Measurements from ENCODE around the gene IFNL1. TPM values are rescaled to one million over a fixed set of nuclear protein-coding genes. Genes with fewer than 3 reads are reported as not detected.
"Not testable (repeated sequence)": the region's sequence is repeated elsewhere in the genome, so short reads cannot be mapped to it uniquely, and the experiment has no call there.

IFNL1 gene
- polyA plus RNA-seq, 1 donor, result not detected

- no peak for DNase-seq
Measured at GRCh38 chr19:39308531-39309304, 12.5 kb downstream of the IFNL1 start.

- DNase-seq, result not testable (repeated sequence)
Measured at GRCh38 chr19:39309305-39309670, 13.1 kb downstream of the IFNL1 start.

GRCh38 chr19:39310558-39311311 is 14.5 kb downstream of the IFNL1 start:
- no peak for DNase-seq

DNA sequence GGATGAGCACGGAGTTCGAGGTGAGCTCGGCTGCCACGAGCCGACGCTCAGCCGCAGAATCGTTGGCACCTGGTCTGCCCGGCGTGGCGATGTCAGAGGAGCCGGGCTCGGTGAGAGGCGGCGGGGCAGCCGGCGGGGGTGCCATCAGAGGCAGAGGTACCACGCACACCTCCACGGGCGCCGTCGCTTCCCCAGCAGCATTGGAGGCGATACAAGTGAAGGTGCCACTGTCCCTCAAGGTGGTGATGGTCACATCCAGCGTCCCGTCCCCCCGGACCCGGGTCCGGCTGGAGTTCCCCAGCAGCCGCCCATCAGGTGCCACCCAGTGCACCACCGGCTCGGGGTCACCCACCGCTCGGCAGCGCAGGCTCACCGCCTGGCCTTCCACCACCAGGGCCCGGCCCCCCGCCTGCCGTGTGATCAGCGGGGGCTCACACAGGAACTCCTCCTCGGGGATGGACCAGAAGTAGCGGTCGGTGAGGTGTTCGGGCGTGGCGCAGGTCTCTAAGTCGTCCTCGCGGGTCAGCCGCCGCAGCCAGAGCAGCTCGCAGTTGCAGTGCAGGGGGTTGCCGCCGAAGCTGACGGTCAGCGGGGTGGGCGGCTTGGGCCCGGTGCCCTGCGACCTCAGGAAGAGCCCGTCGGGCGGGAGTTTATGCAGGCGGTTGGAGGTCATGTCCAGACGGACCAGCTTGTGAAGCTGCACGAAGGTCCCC is 18.0 kb downstream of the IFNL1 start:
- DNase-seq, result no peak

DNA sequence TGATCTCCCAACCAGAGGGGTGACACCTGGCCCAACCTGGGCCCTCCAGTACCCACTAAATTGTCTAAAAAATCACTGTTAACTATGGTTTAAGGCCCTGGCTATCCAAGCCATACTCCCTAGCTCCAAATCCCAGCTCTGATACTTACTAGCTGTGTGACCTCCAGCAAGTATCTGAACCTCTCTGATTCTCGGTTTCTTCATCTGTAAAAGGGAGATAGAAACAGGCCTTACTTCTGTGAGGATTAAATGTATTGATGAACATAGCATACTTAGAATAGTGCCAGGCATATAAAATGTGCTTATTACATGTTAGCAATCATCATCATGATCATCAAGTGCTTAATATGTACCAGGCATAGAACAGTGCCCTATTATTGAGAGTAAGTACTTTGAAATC is 19.7 kb downstream of the IFNL1 start:
- no peak for DNase-seq

DNA sequence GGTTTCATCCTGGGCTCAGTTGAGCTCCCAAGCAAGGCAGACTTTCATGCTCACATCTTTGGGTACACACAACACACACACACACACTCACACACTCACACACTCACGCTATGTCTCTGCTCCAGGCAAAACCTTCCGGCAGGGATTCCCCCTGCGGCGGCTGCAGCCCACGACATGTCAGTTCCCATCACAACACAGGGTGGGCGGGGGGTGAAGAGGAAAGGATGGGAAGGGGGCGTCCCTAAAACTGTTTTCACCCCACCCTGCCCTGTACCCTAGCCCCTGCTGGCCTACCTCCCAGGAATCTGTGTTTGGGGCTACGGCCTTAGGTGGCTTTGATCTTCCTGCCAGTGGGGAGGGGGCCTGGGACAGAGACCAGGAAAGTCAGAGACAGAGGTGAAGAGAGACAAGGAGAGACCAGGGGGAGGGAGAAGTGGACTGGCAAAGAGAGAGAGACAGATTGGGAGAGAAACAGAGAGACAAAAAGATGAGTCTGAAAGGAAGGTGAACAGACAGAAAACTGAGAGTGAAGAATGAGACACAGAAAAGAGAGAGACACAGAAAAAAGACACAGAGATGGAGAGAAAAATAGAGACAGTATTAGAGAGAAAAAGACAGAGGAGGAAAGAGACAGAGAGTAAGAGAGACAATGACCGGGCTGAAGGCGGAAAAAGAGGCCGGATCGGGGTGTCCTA is 20.6 kb downstream of the IFNL1 start:
- DNase-seq, result no peak

DNA sequence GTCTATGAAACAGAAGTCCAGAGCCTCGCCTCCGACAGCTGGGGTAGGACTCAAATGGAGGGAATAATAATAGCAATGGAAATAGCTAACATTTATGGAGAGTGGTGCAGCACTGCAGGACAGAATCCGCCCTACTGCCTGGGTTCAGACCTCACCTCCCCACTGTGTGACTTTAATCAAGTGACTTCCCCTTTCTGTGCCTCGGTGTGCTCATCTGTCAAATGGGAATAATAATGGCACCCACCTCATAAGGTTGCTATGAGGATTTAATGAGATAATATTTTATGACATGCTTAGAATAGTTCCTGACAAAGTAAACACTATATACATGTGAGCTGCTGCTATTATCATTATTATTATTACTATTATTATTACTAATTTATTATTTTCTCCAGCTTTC is 21.3 kb downstream of the IFNL1 start:
- no peak for DNase-seq

DNA sequence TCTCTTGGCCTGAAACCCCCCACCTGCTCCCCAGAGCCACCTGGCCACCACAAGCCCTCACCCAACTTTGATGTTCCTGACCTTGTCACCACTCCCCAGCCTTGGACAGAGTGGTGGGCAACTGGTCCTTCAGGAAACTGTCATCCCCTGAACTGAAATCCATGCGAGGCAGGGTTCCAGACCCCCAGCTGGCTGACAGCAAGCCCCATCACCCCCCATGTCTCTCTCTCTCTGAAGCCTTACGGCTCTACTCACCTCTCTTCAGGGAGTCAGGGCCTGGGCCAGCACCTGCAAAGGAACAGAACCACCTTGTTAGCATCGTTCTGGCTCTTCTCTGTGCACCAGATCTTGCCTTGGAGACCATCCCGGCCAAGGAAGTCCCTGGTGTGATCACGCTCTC is 21.9 kb downstream of the IFNL1 start:
- no peak for DNase-seq

DNA sequence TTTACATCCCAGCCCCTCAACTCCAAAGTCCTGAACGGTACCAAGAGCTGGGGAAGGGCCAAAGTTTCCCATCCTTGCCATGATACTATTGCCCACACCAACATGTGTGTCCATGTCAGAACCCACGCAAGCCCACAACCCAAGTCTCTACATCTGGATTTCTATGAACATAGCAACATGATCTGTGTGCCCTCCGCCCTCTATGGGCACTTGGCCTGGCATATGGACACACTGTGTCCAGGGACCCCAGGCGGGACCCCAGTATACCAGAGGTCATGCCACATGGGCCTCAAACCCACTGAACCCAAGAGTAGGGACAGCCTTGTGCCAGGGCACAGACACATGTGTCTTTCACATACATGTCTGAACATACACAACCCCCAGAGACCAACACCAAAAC is 22.5 kb downstream of the IFNL1 start:
- no peak for DNase-seq

- DNase-seq, result no peak
Measured at GRCh38 chr19:39319098-39319891, 23.1 kb downstream of the IFNL1 start.

DNA sequence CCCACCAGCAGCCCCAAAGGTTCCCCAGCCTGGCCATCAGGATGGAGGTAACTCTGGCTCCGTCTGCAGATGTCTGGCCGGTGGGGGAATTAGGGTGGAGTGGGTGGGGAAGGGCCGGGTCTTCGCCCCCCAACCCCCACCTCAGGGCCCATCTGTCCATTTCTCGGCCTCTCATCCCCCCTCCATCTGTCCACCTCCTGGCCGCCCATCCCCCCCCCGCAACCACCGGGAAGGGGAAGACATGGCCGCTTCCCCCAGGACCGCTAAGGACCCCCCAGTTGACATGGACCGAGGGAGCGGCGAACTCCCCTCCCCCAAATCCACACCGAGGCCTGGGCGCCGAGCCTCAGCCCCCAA is 23.7 kb downstream of the IFNL1 start:
- no peak for DNase-seq

- DNase-seq, result no peak
Measured at GRCh38 chr19:39321117-39321831, 25.1 kb downstream of the IFNL1 start.

DNA sequence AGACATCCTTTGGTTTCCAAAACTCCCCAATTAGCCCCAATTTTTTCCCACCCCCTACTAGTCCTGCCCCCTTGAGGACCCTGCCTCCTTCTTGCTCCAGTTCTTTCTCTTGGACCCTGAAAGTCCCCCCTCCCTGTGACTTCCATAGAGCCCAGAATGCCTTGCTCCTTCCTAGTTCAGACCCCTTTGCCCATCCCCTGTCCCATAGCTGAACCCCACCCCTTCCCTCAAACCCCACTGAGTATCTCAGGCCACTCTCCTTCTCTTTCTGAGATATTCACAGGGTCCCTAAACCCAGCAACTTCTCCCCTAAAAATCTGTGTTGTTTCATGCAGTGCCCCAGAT is 25.6 kb downstream of the IFNL1 start:
- DNase-seq, result no peak

- no peak for DNase-seq
Measured at GRCh38 chr19:39324242-39324842, 28.1 kb downstream of the IFNL1 start.

- no peak for DNase-seq
Measured at GRCh38 chr19:39325778-39326665, 29.8 kb downstream of the IFNL1 start.

DNA sequence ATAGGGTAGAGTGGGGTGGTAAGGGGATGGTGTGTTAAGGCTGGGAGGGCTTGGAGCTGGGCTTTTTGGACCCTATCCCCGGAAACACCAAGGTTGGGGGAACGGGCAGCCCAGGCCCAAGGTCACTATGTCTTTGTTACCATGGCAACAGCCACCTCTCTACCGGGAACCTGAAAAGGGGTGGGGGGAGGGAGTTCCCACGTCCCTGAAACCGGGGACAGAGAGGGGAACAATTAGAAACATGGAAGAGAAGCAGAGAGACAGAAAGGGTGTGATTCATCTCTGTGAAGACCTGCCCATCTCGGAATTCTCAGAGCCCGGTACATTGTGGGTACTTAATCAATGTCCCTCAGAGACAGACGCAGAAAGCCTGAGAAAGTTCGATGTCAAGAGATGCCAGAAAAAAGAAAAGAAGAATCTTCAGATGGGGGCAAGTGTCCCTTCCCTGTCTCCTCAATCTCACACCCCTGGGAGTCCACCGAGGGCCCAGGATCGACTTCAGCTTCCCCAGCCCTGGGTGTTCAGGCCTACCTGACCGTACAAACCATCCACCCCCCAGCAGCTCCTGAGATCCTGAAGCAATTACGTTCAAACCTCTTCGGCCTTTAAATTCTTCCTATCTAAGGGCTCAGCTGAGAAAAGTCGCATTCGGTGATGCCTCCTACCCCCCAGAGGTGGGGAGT is 31.3 kb downstream of the IFNL1 start:
- no peak for DNase-seq

DNA sequence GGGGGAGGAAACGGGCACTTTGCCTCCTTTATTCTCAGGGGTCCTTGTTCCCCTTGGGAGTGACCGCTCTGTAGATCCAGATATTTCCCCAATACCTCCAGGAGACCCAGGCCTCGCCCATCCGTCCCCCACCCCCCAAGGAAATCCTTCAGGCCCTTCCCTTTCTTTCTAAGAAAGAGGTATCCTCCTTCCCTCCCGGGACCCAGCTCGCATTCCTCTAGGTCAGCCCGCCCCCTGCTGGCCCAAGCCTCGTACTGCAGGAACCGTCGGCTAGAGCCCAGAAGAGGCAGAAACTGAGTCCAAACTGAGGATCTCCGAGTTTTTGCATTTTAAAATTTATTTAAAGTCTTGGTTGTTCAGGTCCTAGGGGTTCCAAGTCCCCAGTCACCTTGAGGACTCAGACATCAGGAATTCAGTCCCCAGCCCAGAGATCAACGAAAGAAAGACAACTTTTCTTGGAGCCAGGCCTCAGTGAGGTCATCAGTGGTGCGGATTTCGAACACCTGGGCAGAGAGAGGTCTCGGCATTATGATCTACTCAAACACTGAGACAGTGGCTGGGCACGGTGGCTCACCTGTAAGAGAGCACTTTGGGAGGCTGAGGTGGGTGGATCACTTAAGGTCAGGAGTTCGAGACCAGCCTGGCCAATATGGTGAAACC is 32.0 kb downstream of the IFNL1 start:
- peak; percentile 78 for DNase-seq

GRCh38 chr19:39329948-39330347 is 33.7 kb downstream of the IFNL1 start:
- DNase-seq, result no peak
